ENCODE data around the gene SMPD4.
"Not testable (repeated sequence)": the region's sequence is repeated elsewhere in the genome, so short reads cannot be mapped to it uniquely, and the experiment has no call there.

SMPD4 gene

DNA sequence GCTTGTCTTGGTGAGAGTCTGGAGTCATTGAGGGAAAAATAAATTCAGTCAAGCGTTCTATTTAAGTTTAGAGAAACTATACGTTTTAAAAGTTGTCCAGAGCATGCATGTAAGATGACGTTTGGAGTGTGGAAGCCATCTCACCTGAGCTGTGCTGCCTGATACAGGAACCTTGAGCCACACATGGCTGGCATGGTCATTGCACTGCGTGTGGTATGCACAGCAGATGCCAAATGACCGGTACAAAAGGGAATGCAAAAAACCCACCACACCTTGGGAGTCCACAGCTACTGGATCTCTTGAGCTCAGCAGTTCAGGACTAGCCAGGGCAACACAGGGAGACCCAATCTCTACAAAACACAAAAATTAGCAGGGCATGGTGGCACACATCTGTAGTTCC is 5.0 kb upstream of the SMPD4 start:
- no peak for DNase-seq (ENCODE audit: low read depth)

DNA sequence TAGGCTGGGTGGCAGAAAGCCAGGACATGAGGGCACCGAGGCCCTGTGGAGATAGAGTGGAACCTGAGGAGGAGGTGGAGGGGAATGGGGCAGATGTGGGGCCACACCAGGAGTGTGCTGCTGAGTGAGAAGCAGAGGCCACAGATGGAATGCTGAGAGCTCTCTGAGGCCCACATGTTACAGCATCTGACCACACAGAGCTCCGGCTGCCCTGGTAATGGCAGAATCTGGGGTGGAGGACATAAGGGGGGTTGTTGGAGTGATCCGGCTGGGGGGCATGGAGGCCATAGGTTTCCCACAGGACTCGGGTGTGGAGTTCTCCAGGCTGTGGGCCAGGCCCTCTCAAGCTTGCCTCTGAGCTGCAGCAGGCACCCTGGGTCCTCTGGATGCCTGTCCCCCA is 4.5 kb upstream of the SMPD4 start:
- no peak for DNase-seq (ENCODE audit: low read depth)

DNA sequence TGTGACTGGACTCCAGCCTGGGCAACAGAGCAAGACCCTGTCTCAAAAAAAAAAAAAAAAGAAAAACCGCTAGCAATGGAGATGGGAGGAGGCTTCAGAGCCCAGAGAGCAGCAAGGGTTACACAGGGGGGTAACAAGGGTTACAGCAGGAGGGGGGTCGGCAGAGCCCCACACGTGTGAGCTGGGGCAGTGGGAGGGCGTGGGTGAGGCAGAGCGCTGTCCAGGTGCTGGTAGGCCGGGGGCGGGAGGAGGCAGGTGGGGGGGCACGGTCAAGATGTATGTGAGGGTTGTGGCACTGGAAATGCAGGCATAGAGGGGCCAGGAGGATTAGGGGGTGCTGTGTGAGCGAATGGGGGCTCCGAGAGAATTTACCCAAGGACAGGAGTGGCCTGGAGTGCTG is 4.0 kb upstream of the SMPD4 start:
- no peak for DNase-seq (ENCODE audit: low read depth)

- DNase-seq (ENCODE audit: low read depth), result no peak
Observed at GRCh38 chr2:130183512-130184373, 2.3 kb upstream of the SMPD4 start.

GRCh38 chr2:130182826-130183511 is 1.6 kb upstream of the SMPD4 start:
- not testable (repeated sequence) for DNase-seq (ENCODE audit: low read depth)

- peak; percentile 79 for DNase-seq (ENCODE audit: low read depth)
Observed at GRCh38 chr2:130181880-130182682, 679 bp upstream of the SMPD4 start, which contains the start of gene MZT2B. Gene MZT2B, plus strand, starts transcription at chr2:130182262. Its CDS starts 21 bp downstream, at chr2:130182283.

GRCh38 chr2:130180404-130181324 is 738 bp downstream of the SMPD4 start:
- DNase-seq (ENCODE audit: low read depth), result not testable (repeated sequence)

DNA sequence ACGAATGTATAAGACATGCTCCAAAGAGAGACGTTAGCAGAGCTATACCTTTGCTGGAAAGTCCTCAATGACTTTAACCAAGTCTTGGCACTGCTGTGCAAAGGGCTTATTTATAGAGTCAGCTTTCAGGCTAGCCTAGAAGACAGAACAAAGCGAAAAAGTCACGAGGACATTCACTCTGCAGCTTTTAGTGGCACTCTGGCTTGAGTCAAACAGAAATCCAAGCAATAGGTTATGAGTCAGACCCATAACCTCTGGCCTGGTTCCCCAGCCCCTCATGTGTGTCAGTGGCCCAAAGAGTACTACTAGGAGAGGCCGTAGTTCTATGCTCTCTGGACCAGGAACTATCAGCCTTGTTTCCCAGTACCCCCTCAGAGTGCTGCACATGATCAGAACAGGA is 6.5 kb downstream of the SMPD4 start:
- DNase-seq (ENCODE audit: low read depth), result not testable (repeated sequence)

DNA sequence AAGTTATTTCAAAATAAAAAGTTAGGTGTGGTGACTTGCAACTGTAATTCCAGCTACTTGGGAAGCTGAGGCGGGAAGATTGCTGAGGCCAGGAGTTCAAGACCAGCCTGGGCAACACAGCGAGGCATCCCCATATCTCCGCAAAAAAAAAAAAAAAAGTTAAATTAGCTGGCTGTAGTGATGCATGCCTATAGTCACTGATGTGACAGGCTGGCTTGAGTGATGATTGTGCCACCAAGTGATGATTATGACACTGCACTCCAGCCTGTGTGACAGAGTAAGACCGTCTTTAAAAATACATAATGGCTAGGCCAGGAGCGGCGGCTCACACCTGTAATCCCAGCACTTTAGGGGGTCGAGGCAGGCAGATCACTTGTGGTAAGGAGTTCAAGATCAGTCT is 11.5 kb downstream of the SMPD4 start:
- no peak for DNase-seq (ENCODE audit: low read depth)

DNA sequence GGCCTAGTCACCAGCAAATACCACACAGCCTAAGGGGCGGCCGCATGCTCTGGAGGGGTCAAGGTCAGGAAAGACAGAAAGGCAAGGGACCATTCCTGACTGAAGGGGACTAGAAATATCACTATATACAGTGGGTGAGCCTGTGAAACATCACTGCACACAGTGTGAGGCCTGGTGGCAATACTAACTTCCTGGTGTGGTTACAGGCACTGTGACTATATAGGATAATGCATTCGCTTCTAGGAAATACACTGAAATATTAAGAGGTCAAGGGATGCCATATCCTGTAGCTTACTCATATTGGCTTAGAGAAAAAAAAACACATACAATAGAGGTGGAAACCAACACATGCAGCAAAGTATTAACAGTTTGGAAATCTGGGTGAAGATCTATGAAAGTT is 12.2 kb downstream of the SMPD4 start:
- DNase-seq (ENCODE audit: low read depth), result not testable (repeated sequence)

GRCh38 chr2:130166611-130167010 is 14.8 kb downstream of the SMPD4 start:
- not testable (repeated sequence) for DNase-seq (ENCODE audit: low read depth)

DNA sequence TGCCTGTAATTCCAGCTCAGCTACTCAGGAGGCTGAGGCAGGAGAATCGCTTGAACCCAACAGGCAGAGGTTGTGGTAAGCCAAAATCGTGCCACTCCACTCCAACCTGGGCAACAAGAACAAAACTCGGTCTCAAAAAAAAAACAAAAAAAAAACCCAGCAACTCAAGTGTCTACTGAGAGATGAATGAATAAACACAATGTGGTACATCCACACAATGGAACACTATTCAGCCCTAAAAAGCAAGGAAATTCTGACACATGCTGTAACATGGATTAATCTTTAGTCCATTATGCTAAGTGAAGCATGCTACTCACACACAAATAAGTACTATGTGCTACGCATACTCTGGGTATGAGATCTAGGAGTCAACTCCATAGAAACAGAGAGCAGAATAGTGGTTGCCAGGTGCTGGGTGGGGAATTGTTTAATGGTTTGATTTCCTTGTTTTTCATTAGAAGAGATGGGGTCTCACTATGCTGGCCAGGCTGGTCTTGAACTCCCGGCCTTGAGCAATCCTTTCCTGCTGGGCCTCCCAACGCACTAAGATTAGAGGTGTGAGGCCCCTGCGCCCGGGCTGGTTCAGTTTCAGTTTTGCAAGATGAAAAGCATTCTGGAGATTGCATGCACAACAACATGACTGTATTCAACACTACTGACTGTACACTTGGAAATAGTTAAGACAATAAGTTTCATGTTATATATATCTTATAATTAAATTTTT is 15.9 kb downstream of the SMPD4 start:
- DNase-seq (ENCODE audit: low read depth), result no peak

DNA sequence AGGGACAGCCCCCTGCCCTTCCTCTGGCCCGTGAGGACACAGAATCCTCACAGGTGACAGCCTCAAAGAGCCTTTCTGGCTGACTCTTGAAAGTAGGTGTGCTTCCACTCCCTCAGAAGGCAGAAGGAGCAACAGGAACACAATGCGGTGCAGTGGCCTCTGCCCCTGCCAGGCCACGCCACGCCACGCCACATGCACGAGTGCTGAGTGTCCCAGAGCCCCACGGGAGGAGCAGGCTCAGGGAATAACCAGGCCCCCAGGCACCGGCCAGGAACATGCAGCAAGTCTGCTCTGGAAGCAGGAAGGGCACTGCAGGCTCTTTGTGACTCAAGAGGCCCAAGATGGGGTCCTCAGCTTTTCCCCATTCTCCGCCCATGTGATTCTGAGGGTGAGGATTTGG is 18.4 kb downstream of the SMPD4 start:
- no peak for DNase-seq (ENCODE audit: low read depth)

GRCh38 chr2:130162486-130162885 is 18.9 kb downstream of the SMPD4 start:
- not testable (repeated sequence) for DNase-seq (ENCODE audit: low read depth)

DNA sequence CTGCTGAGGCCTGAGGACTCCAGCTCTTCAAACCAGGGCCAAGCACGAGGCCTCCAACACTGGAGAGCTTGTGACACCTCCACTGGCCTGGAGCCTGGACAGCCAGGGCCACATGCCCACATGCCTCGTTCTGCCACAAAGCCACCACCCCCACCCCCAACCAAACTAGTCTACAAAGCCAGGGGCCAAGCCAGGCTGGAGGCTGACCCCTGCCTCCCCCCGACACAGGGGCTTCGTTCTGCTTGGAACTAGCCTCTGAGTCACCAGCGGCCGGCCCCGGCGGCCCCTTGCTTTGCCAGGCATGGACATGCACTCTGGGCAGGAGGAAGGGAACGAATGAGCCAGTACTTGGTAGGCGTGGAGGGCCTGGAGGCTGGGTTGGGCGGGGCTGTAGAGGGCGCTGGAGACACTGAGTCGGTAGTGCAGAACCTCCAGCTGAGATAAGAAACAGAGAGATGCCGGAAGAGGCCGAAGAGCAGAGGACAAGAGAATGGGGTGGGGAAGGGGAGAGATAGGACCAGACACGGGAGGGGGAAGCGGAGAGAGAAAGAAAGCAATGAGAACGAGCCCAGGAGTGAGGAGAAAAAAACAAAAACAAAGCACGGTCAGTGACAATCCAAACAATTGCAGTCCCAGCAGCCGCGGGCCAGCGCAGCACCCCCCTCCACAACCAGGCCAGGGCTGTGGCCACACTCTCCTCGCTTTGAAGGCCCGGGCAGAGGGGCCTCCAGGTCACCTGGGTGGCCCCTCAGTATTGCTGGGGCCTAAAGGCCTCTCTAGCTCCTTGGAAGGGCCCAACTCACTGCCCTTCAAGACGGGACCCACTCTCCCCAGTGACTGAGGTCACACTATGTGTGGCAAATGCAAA is 20.3 kb downstream of the SMPD4 start:
- not testable (repeated sequence) for DNase-seq (ENCODE audit: low read depth)

DNA sequence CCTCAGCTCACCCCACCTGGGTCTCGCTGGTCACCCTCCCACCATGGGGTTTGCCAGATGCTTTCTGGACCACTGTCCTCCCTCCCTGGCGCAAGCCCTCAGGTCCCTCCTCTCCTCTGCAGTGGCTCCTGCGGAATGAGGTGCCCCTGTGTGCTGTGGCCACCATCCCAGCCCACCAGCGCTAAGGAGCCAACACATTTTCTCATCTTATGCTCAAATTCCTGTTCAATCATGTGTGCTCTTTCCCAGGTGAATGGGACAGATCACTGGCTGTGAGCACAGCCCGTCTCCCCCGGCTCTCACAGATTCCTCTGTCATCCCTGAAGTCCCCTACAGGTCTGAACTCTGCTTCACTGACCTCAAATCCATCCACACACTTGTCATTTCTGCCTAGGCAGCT is 21.3 kb downstream of the SMPD4 start:
- DNase-seq (ENCODE audit: low read depth), result no peak

GRCh38 chr2:130159376-130159775 is 22.0 kb downstream of the SMPD4 start:
- not testable (repeated sequence) for DNase-seq (ENCODE audit: low read depth)

DNA sequence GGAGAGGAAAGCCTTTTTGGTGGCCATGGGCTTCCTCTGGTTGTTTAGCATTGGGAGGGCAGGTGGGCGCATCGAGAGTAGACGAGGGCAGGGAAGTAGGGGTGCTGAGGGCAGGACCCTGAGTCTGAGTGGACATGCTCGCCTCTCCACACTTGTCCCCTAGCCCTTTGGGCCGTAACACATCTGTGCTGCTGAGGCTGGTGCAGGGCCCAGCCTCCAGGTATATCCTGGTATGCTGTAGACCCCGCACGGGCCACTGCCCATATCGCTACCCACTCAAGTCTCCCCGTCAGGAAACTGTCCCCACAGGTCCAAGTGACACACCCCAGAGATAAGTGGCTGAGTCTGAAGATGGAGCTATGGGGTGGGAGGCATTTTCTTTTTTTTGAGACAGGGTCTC is 22.8 kb downstream of the SMPD4 start:
- no peak for DNase-seq (ENCODE audit: low read depth)

- DNase-seq (ENCODE audit: low read depth), result not testable (repeated sequence)
Observed at GRCh38 chr2:130157825-130158514, 23.4 kb downstream of the SMPD4 start.
